Measurements from ENCODE around the gene EXOC2.
"Not testable (repeated sequence)": the region's sequence is repeated elsewhere in the genome, so short reads cannot be mapped to it uniquely, and the experiment has no call there.

The EXOC2 gene

DNA sequence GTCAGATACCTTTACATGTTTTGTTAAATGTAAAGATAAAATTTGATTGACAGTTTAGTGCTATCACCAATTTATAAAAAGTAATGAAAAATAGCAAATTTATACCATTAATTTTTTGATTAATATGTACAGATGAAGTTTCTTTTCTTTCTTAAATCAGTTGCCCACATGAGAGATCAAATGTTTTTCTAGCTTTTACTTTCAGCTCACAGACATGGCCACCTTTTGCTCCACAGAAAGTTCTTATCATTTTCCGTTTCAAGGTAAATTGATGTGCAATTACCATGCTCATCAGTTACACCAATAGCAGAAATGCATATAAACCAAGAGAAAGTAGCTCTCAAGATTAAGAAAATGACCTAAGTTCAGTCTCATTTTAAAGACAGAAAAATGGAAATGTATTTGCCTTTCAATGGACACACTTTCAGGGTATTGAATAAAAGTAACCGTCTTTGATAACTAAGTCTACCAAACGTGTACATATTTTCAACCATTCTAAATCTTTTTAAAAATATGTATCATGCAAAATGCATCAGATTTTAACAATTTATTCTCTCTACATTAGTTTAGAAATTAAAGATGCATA is 16.6 kb upstream of the EXOC2 start:
- DNase-seq (ENCODE audit: low spot score): no peak

DNA sequence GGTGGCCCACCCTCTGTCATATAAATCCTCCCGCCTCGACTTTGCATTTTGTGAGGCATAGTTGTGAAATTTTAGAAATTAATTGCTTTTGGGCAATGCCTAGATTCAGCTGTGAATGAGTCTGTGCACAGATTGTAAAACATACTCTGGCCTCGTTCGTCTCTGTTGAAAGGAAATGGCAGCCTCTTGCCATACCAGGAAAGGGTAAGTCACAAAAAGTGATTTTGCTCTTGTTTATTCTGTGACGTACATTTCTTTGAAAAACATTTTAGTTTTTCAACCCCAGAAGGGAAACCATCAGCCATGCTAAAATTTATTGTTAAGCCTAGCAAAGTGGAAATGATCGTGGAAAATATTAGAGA is 15.3 kb upstream of the EXOC2 start:
- DNase-seq (ENCODE audit: low spot score): no peak

DNA sequence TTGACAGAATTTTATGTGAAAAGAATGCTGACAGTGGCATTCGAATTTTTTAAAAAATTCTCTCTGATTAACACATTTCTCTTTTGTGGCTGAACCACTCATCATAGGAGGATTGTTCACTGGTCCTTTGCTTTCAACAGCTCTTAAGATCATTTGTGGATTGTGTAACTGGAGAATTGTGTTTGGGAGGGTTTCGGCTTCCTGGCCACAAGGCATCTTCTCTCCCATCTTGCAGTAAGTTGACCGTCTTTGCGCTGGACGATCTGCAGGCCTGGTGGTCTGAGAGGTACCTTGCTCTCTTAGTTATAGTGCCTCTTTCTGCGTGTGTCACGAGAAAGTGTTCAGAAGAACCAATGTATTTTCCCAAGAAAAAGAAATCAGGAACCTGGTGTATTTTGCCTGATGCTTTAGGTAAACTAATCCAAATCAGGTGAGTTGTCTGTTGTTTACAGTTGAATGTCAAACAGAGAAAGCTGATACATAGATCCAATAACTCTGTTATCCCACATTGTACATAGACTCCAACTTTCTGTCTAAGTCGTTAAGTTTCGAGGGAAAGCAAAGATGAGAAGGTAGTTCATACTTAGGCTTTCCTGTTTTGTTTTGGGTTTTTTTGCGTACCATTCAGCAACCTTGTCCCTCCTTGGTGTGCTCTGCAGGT is 14.8 kb upstream of the EXOC2 start:
- no peak for DNase-seq (ENCODE audit: low spot score)

DNA sequence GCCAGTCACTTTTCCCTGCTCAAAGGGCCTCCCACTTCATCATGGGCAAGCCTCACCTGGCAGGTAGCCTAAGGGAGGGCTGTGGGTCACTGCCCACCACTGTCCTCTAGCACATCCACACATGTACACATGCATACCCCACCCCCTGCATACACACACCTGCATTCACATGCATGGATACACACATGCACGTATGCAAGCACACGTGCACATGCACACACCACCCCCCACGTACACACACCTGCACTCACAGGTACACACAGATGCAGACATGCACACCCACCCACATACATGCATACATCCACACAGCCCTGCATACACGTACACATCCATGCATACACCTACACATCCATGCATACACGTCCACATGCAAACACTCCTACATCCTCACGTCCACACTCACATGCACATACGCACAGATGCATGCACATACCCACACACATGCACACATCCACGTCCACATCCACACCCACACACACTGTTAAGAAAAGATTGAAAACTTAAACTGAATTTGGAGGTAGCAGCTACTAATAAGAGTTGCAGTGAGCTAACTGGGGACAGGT is 14.0 kb upstream of the EXOC2 start:
- no peak for DNase-seq (ENCODE audit: low spot score)

DNA sequence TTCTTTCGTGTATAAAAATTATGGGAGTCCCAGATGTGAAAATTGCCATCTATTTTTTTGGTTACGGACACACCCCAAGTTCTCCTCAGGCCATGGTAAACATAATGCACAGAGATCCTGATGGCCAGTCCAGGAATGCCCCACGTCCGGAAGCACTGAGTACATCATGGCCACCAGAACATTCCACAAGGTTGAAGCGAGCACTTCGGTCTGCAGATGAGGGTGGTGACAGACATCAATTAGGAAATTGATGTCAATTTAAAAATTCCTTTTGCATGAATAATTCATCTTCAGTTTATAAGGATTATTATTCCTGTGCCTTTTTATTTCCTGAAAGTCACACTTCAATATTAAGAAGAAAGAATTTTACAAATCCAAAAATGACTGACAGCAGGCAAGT is 13.2 kb upstream of the EXOC2 start:
- DNase-seq (ENCODE audit: low spot score): peak; percentile 23

GRCh38 chr6:705047-705446 is 12.1 kb upstream of the EXOC2 start:
- no peak for DNase-seq (ENCODE audit: low spot score)

GRCh38 chr6:704046-704445 is 11.1 kb upstream of the EXOC2 start:
- no peak for DNase-seq (ENCODE audit: low spot score)

DNA sequence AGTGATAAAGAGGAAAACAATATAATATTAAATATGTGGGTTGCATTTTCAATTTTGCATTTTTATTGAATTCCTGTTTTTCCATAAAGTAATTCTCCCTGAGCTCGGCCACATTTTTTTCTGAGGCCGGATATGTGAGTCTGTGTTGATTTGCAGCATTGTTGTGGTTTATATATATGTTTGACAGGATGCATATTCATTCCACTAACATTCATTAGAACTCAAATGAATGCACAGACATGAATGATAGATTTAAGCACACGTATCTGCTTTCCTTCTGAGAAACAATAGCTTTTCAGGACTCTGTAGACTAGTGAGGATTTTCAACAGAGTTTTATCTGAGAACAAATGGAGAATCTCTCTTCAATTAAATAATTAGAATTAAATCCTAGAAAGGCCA is 10.6 kb upstream of the EXOC2 start:
- DNase-seq (ENCODE audit: low spot score): no peak

DNA sequence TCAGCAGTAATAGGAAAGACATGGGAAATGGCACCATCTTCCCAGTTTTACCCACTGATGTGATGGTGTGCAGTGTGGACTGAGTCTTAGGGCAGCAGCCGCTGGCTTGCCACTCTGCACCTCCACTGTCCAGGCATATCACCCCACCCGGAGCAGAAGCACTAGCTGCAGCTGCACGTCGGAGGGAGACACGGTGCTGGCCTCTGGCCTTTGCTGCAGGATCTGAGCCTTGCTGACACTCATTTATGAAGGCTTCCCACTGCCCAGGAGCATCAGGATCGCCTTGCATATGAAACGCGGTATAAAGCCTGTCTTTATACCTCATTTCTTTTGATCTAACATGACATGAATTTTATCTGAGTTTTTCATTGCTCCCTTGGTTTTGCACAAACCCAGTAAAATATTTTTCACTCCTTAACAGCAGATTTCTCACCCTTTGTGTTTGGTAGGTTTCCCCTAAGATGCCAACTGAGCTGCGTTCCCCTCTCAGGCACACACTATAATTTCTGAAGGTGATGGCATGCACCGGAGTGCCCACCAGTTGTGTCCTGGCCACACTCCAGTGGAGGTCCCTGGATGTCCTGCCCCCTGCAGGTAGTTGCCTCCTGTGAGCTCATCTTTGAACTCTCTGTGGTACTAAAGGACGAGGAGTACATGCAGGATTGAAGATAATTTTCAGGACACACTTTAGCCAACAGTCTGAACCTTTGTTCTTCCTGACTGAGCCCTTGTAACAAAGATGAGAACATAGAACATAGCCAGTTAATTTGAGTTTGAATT is 9.0 kb upstream of the EXOC2 start:
- DNase-seq (ENCODE audit: low spot score): no peak

DNA sequence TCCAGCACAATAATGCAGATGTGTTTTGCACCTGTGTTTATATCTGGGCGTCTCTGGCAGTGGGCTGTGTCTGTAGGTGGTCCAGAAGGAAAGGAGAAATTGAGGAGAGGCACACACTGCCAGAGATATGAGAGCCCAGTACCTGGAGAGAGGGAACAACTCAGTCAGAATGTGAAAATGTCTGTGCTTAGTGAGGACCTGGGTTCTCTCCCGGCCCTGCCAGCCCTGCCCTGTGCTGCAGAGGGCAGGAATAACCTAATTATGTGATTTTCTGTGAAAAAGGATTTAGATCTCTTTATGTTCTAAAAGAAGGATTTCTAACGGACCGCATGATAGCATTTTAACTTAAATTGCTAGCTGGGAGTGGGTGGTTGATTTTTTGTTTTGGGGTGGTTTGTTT is 8.3 kb upstream of the EXOC2 start:
- no peak for DNase-seq (ENCODE audit: low spot score)

DNA sequence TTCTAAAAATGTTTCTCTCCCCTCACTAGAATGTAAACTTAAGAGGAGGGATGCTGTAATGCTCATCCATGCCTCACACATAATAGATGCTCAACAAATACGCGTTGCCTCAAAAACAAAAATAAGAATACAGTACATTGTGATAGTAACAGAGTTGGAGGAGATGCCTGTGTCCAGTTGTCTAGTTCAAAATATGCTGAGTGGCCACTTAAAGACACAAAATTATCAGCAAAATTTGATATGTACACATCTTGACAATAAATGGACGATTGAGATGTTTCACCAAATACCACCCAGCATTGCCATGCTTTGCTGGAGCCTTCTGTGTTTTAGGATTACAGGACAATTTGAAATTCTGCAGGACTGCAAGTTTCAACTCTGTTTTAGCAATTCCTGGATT is 7.6 kb upstream of the EXOC2 start:
- DNase-seq (ENCODE audit: low spot score): no peak

- peak; percentile 32 for DNase-seq (ENCODE audit: low spot score)
Observed at GRCh38 chr6:699319-699718, 6.4 kb upstream of the EXOC2 start.

GRCh38 chr6:694431-695126 is 1.6 kb upstream of the EXOC2 start:
- DNase-seq (ENCODE audit: low spot score): not testable (repeated sequence)

- DNase-seq (ENCODE audit: low spot score): no peak
Observed at GRCh38 chr6:693723-694009, 727 bp upstream of the EXOC2 start.

- DNase-seq (ENCODE audit: low spot score): peak; percentile 39
Observed at GRCh38 chr6:692356-692851, 535 bp downstream of the EXOC2 start.

GRCh38 chr6:689223-689622 is 3.7 kb downstream of the EXOC2 start:
- no peak for DNase-seq (ENCODE audit: low spot score)

DNA sequence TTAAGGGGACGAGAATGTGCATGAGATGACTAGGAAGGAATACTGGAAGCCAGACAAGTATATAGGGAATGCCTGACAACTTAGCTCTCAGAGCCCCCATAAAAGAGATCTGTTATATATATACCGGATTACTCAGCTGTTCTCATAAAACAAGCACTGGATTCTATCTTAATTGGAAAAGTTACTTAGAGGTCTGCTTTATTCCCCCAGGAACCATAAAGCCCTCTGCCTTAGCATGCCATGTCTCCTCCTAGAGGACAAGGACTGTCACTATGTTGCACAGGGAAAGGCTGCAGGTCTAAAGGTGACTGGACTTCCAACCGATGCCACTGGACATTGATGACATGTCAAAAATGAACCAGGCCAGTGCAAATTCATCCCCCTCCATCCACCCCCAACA is 6.4 kb downstream of the EXOC2 start:
- peak; percentile 41 for DNase-seq (ENCODE audit: low spot score)

- peak; percentile 40 for DNase-seq (ENCODE audit: low spot score)
Observed at GRCh38 chr6:684831-685636, 7.9 kb downstream of the EXOC2 start.

- DNase-seq (ENCODE audit: low spot score): peak; percentile 77
Observed at GRCh38 chr6:683742-684440, 9.0 kb downstream of the EXOC2 start.

DNA sequence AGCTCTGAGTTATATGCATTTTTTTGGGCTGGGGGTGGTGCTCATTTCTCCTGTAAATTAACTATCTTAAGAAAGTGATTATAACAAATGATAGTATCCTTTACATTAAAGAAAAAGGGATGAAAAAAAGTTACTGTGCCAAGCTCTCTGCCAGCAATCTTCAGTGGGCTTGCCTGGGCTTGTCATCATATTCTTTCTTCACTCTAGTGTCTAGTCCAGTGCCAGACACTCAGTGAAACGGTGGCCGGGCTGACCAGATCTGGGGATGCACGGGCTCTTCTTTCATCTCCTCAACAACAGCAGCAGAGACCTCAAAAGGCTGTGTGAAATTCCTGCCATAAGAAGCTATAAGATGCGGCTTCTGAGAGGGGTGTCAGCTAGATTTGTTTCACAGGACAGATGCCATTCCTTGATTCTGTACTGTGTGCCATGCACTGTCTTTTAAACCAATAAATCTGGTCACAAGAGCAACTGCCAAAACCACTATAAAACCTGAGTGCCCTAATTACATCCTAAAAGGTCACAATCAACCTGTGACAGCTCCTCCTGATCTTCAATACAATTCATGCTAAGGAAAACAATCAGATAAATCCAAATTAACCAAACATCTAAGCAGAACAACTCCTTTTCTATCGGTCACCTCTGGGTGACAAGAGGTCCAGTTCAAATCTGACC is 12.1 kb downstream of the EXOC2 start:
- DNase-seq (ENCODE audit: low spot score): no peak

DNA sequence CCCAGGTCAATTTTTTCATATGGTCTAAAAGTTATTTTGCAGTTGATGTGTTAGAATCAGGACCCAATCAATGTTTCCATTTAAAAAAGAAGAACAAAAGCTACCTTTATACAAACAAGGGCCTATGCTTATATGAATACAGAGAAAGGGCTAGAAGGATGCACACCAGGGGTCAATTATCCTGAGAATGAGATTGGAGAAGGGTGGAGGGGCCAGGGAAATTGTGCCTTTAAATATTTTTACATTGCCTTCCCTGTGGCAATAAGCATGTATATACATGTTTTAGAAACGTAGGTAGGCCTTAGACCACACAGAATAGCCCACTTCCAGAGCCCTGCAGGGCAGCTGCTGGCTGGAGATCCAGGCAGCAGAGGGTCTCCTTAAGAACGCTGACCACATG is 12.7 kb downstream of the EXOC2 start:
- DNase-seq (ENCODE audit: low spot score): no peak

Measured in hepatic stellate cell (primary cell).